Spleen (tissue), 11 donors: ENCODE measurements around the gene IFNA16. TPM values are rescaled to one million over a fixed set of nuclear protein-coding genes. Genes with fewer than 3 reads are reported as not detected.
"Not testable (repeated sequence)": the region's sequence is repeated elsewhere in the genome, so short reads cannot be mapped to it uniquely, and the experiment has no call there.

ENCODE experiments used
- DNase-seq: peaks from one replicate; pipeline ENCODE4 v3.0.0-alpha.2; 2020
- H3K27ac ChIP-seq, 8 donors: fragments of 200-600 bp; sonication (generic) in 7 of 8; 1 replicate in 4 of 8; 2 replicates in 4 of 8; pipeline versions ENCODE4 v1.5.0 to v1.8.0; 2016 to 2021; ENCODE audit warnings: inconsistent platforms in 4 of 8, mild to moderate bottlenecking in 4 of 8, moderate library complexity in 1 of 8
- H3K27me3 ChIP-seq, 7 donors: fragments of 200-600 bp; sonication (generic) in 6 of 7; replicated peaks in 1 of 7; 1 replicate in 4 of 7; 2 replicates in 3 of 7; pipeline versions ENCODE4 v1.5.0 to v1.8.0; 2016 to 2021; ENCODE audit warnings: inconsistent platforms in 3 of 7, mild to moderate bottlenecking in 1 of 7
- H3K36me3 ChIP-seq, 6 donors: fragments of 200-600 bp; sonication (generic) in 5 of 6; 1 replicate in 4 of 6; 2 replicates in 2 of 6; pipeline versions ENCODE4 v1.5.0 to v1.8.0; 2016 to 2021; ENCODE audit warnings: inconsistent platforms in 2 of 6
- H3K4me1 ChIP-seq, 6 donors: fragments of 200-600 bp; sonication (generic) in 5 of 6; 1 replicate in 3 of 6; 2 replicates in 3 of 6; pipeline versions ENCODE4 v1.5.0 to v1.8.0; 2016 to 2021; ENCODE audit warnings: inconsistent platforms in 3 of 6
- H3K4me3 ChIP-seq, 8 donors: fragments of 200-600 bp; sonication (generic) in 7 of 8; 1 replicate in 4 of 8; 2 replicates in 4 of 8; pipeline versions ENCODE4 v1.5.0 to v1.8.0; 2016 to 2021; ENCODE audit warnings: inconsistent platforms in 4 of 8, mild to moderate bottlenecking in 4 of 8, moderate library complexity in 2 of 8
- H3K9me3 ChIP-seq, 8 donors: fragments of 200-600 bp; sonication (generic) in 7 of 8; 1 replicate in 4 of 8; 2 replicates in 4 of 8; pipeline versions ENCODE4 v1.5.0 to v1.8.0; 2016 to 2021; ENCODE audit warnings: inconsistent platforms in 4 of 8
- POLR2A ChIP-seq, 3 donors: fragments of 450-650 bp; IDR thresholded peaks; one replicate each; pipeline ENCODE4 v1.5.1; 2017; ENCODE audit warnings: antibody characterized with exemption in 3 of 3, mild to moderate bottlenecking in 1 of 3
- POLR2AphosphoS5 ChIP-seq, 3 donors: sonication (generic); formaldehyde crosslinking; IDR thresholded peaks; one replicate each; pipeline ENCODE4 v1.5.1; 2017; ENCODE audit warnings: antibody characterized with exemption in 3 of 3
- WGBS, 5 donors: extraction: QIAGEN DNeasy Blood & Tissue Kit in 3 of 5; methylation state at CpG; one replicate each; pipeline versions ENCODE4 v1.1.5 to v1.1.7; 2013 to 2018; 5-methylcytosine and 5-hydroxymethylcytosine counted together
- intact Hi-C: fragments of 100-400 bp; cut with DNase I; formaldehyde crosslinking; loops from one replicate; pipeline ENCODE4 v1.15.0; 2023; ENCODE audit warnings: low total_unique reads
- polyA plus RNA-seq, 3 donors: library from polyadenylated mRNA; stranded (reverse); fragments of 200-250 nt; gene quantifications; one replicate each; pipeline ENCODE4 v1.2.1, GENCODE V29; 2013
- total RNA-seq, 7 donors: library from RNA; depleted of rRNA in 3 of 7; stranded (reverse); fragments of >200 nt in 3 of 7; fragmentation: NEBNext Ultra II Directional in 4 of 7; extraction: Animal tissue kit (Norgen Biotek cat#: 25700) in 4 of 7; gene quantifications; one replicate each; pipeline versions ENCODE4 v1.1.0 to v1.2.1, GENCODE V29; 2016 to 2021
- TF ChIP-seq, protein P1 (sequence below), 11 experiments: fragments of 200-600 bp in 7 of 11; fragments of 450-650 bp in 4 of 11; sonication (generic) in 4 of 11; IDR thresholded peaks in 8 of 11; conservative IDR thresholded peaks in 3 of 11; 1 replicate in 7 of 11; 2 replicates in 4 of 11; pipeline versions ENCODE4 v1.4.0 to v1.8.0; 2016 to 2021; ENCODE audit warnings: antibody characterized with exemption in 11 of 11, inconsistent platforms in 4 of 11, mild to moderate bottlenecking in 1 of 11
- donor health status: healthy with polysubstance abuse.
- donor health status: DM: no; HTN: no; CAD: no; lungs with moderate emphysema.
- donor health status: DM: no; HTN: no; CAD: no.
- donor health status: Bipolar disorder and iron deficiency.
- donor health status: healthy.
- donor health status: DM: no; HTN: no; CAD: no.
- donor health status: DM: yes; HTN: yes; CAD: no.

The IFNA16 gene
- total and polyA plus RNA-seq, 10 donors: not detected

DNA sequence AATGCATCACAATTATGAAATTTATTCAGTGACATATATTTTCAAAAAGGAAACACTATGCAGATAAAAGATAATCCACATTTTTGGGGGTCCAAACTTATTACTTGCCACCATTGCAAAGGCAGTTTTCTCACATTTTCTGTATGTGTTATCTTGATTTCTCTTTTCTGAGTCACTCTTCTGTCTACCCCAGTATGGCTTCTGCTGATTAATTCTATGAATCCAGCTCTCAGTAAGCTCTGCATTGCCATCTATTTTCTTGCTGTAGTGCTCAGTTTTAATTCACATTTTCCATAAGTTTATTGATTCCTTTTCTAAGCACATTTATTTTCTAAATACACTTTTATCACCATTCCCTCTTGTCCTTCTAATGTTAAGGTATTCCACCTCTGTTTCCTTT lies 11.9 kb downstream of the IFNA16 start:
- Histone ChIP-seq H3K36me3 (no peaks in the 10 kb centered on the region), H3K4me1 (no peaks in the 10 kb centered on the region), H3K27me3 (no peaks in the 10 kb centered on the region), H3K27ac (no peak overlapping the region), H3K4me3 (no peak overlapping the region), H3K9me3 (peaks cover 0 to 4% (median 0%) of the 10 kb centered on the region in 8 donors)
- intact Hi-C loops: no loop called here
- TF ChIP-seq POLR2AphosphoS5 (IDR thresholded peaks at IDR 0.05): no peak
- TF ChIP-seq, protein P1, sequence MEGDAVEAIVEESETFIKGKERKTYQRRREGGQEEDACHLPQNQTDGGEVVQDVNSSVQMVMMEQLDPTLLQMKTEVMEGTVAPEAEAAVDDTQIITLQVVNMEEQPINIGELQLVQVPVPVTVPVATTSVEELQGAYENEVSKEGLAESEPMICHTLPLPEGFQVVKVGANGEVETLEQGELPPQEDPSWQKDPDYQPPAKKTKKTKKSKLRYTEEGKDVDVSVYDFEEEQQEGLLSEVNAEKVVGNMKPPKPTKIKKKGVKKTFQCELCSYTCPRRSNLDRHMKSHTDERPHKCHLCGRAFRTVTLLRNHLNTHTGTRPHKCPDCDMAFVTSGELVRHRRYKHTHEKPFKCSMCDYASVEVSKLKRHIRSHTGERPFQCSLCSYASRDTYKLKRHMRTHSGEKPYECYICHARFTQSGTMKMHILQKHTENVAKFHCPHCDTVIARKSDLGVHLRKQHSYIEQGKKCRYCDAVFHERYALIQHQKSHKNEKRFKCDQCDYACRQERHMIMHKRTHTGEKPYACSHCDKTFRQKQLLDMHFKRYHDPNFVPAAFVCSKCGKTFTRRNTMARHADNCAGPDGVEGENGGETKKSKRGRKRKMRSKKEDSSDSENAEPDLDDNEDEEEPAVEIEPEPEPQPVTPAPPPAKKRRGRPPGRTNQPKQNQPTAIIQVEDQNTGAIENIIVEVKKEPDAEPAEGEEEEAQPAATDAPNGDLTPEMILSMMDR (IDR thresholded peaks at IDR 0.05 in 8 of 11, conservative IDR thresholded peaks at IDR 0.05 in 3 of 11): no peak
- no peak for TF ChIP-seq POLR2A (IDR thresholded peaks at IDR 0.05)
- DNase-seq: no peak

DNA sequence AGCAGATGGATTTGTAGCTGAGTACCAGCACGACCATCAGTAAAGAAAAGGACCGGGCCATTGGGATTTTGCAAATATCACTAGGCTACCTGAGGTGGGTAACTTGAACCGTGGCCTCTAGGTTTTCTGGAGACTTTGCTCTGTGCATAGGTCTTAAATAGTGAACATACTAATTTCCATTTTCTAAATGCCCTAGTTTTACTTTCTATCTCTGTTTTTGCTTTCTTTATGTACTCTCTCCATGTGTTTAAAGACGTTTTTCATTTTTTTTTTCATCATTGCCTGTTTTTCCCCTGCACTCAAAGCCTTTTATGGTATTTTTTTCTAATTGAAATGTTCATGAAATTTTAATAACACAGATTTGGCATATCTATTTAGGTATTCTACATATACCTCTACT lies 15.0 kb downstream of the IFNA16 start, which contains the start of gene IFNA7:
Gene IFNA7 (minus strand): TSS at position 101 of the 400 bp plus-strand sequence. CDS start 40 bp downstream, at position 61.
- H3K9me3 ChIP-seq, H3K27me3 ChIP-seq, DNase-seq, intact Hi-C loops, H3K36me3 ChIP-seq, H3K4me3 ChIP-seq, H3K27ac ChIP-seq, H3K4me1 ChIP-seq: not testable (repeated sequence)
- 63 to 81% (median 73%) methylated on average over 4 of the region's 4 CpGs for WGBS, 5 donors

DNA sequence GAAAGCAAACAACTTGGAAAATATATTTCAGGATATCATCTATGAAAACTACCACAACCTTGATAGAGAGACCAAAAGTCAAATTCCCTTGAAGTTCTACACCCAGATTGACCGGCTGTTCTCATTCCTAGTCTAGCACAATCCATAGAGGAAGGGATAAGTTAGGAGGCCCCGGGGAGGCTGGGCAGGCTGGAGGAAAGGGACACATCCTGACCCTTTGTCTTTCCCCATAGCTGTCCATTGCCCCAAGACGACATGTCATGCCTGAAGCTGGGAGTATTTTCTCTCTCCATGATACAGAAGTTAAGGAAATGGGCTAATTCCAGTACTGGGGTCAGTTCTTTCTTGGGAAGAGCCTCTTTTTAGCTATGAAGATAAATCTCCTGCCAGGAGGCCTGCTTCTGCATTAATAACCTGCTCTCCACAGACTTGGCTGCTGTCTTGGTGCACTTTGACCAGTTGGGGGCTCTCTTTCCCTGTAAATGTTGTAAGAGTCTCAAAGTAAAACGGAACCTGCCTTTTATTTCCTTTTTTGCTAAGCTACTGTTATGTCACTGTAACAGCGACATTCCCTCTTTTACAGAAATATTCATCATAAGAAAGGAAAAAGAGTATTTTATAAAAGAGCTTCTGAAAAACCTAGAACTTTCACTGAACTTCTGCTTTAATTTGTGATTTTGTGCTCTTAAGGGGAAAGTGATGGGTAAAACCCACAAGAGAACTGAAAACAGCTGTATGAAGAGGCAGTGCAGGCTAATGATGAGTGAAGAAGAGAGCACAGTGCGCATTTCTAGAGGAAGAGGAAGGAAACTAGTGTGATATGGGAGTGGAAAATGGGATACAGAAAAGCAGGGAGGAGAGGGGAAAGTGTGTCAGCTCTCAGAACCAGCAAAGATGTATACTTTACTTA lies 22.0 kb downstream of the IFNA16 start:
- H3K4me1 ChIP-seq, H3K36me3 ChIP-seq, DNase-seq, intact Hi-C loops, H3K4me3 ChIP-seq, H3K9me3 ChIP-seq, H3K27ac ChIP-seq, H3K27me3 ChIP-seq: not testable (repeated sequence)
- WGBS, 5 donors: 31 to 38% (median 33%) methylated on average over 6 of the region's 6 CpGs
- TF ChIP-seq, protein P1 (IDR thresholded peaks at IDR 0.05 in 8 of 11, conservative IDR thresholded peaks at IDR 0.05 in 3 of 11): peak in 10 of 11 experiments; percentile 30 to 77 (median 55)

DNA sequence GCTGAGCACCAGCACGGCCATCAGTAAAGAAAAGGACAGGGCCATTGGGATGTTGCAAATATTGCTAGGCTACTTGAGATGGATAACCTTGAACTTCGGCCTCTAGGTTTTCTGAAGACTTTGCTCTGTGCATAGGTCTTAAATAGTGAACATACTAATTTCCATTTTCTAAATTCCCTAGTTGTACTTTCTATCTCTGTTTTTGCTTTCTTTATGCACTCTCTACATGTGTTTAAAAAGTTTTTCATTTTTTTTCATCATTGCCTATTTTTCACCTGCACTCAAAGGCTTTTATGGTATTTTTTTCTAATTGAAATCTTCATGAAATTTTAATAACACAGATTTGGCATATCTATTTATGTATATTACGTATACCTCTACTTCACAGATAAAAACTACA lies 29.6 kb downstream of the IFNA16 start, which contains the start of gene IFNA4:
Gene IFNA4 (minus strand): TSS at position 101 of the 400 bp plus-strand sequence. CDS start 56 bp downstream, at position 45.
- H3K4me1 ChIP-seq, H3K36me3 ChIP-seq, H3K9me3 ChIP-seq, DNase-seq, H3K4me3 ChIP-seq, H3K27me3 ChIP-seq, intact Hi-C loops, H3K27ac ChIP-seq: not testable (repeated sequence)
- WGBS, 5 donors: 85 to 93% (median 89%) methylated on average over 3 of the region's 3 CpGs

DNA sequence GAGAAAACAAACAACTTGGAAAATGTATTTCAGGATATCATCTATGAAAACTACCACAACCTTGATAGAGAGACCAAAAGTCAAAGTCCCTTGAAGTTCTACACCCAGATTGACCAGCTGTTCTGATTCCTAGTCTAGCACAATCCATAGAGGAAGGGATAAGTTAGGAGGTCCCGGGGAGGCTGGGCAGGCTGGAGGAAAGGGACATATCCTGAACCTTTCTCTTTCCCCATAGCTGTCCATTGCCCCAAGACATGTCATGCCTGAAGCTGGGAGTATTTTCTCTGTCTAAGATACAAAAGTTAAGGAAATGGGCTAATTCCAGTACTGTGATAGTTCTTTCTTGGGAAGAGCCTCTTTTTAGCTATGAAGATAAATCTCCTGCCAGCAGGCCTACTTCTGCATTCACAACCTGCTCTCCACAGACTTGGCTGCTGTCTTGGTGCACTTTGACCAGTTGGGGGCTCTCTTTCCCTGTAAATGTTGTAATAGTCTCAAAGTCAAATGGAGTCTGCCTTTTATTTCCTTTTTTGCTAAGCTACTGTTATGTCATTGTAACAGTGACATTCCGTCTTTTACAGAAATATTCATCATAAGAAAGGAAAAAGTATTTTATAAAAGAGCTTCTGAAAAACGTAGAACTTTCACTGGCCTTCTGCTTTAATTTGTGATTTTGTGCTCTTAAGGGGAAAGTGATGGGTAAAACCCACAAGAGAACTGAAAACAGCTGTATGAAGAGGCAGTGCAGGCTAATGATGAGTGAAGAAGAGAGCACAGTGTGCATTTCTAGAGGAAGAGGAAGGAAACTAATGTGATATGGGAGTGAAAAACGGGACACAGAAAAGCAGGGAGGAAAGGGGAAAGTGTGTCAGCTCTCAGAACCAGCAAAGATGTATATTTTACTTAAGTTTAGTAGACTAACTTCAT lies 34.0 kb downstream of the IFNA16 start:
- H3K4me1 ChIP-seq, H3K27me3 ChIP-seq, H3K36me3 ChIP-seq, H3K27ac ChIP-seq, H3K4me3 ChIP-seq, DNase-seq, intact Hi-C loops, H3K9me3 ChIP-seq: not testable (repeated sequence)
- TF ChIP-seq, protein P1 (IDR thresholded peaks at IDR 0.05 in 8 of 11, conservative IDR thresholded peaks at IDR 0.05 in 3 of 11): peak in 7 of 11 experiments; percentile 26 to 65 (median 57)
- WGBS, 5 donors: 28 to 38% (median 30%) methylated on average over 4 of the region's 4 CpGs
